ENCODE measurements around the gene RIPK1.

The RIPK1 gene

DNA sequence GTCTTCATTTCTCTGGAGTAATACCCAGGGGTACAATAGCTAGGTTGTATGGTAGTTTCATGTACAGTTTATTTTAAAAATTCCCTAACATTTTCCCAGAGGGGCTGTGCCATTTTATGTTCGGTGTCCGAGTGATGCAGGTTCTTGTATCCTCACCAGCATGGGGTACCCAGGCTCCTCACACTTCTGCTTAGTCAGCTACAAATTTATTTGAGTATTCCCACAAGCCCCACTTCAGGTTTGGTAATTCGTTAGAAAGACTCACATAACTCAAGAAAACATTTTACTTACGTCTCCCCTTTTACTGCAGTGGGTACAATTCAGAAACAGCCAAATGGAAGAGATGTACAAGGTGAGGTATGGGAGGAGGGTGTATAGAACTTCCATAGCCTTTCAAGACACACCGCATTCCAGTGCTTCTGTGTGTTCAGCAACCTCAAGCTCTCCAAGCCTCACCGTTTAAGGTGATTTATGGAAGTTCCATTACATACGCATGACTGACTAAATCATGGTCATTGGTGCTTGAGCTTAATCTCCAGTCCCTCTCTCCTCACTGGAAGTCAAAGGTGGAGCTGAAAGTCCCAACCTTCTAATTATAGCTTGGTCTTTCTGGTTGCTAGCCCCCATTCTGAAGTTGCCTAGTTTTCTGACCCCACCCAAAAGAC is 18.1 kb downstream of the RIPK1 start:
- H3K36me3 Mint-ChIP-seq (ENCODE audit: low read depth), result peaks cover 69% of the 10 kb centered on the region
- H3K9me3 Mint-ChIP-seq, result no peaks in the 10 kb centered on the region
- H3K4me3 Mint-ChIP-seq, result no peak overlapping the region
- H3K27me3 Mint-ChIP-seq, result no peaks in the 10 kb centered on the region
- H3K4me1 Mint-ChIP-seq (ENCODE audit: low read depth), result peaks cover 6% of the 10 kb centered on the region
- no peak overlapping the region for H3K27ac Mint-ChIP-seq

DNA sequence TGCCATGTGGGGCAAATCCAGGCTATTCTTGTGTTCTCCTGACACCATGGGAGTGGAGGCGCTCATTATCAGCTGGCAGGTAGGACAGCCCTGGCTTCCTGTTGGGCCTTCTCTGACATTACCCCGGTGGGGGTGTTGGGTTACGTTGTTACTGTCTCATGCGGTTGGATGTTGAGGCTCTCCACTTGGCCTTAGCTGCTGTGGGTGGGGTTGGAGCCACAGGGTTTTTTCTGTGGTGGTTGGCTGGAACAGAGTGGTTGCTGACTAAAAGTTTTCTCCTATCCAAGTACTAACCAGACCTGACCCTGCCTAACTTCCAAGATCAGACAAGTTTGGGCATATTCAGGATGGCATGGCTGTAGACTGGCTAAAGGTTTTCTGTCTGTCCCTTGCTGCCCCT is 20.2 kb downstream of the RIPK1 start:
- H3K4me1 Mint-ChIP-seq (ENCODE audit: low read depth), result peaks cover 6% of the 10 kb centered on the region
- no peak overlapping the region for H3K4me3 Mint-ChIP-seq
- H3K27me3 Mint-ChIP-seq, result no peaks in the 10 kb centered on the region
- peak overlapping the region; percentile 68 for H3K27ac Mint-ChIP-seq
- H3K9me3 Mint-ChIP-seq, result no peaks in the 10 kb centered on the region
- peaks cover 52% of the 10 kb centered on the region for H3K36me3 Mint-ChIP-seq (ENCODE audit: low read depth)

- Mint-ChIP-seq H3K9me3 (no peaks in the 10 kb centered on the region), H3K27ac (peak overlapping the region; percentile 68), H3K4me1 (ENCODE audit: low read depth) (peaks cover 6% of the 10 kb centered on the region), H3K36me3 (ENCODE audit: low read depth) (peaks cover 48% of the 10 kb centered on the region), H3K27me3 (no peaks in the 10 kb centered on the region), H3K4me3 (no peak overlapping the region)
Measured at GRCh38 chr6:3088968-3089367, 20.7 kb downstream of the RIPK1 start.

- Mint-ChIP-seq H3K4me3 (no peak overlapping the region), H3K4me1 (ENCODE audit: low read depth) (peaks cover 6% of the 10 kb centered on the region), H3K27me3 (no peaks in the 10 kb centered on the region), H3K27ac (no peak overlapping the region), H3K36me3 (ENCODE audit: low read depth) (peaks cover 46% of the 10 kb centered on the region), H3K9me3 (no peaks in the 10 kb centered on the region)
Measured at GRCh38 chr6:3090013-3090412, 21.7 kb downstream of the RIPK1 start.

- Mint-ChIP-seq H3K27ac (no peak overlapping the region), H3K9me3 (no peaks in the 10 kb centered on the region), H3K27me3 (no peaks in the 10 kb centered on the region), H3K4me1 (ENCODE audit: low read depth) (no peaks in the 10 kb centered on the region), H3K36me3 (ENCODE audit: low read depth) (peaks cover 41% of the 10 kb centered on the region), H3K4me3 (no peak overlapping the region)
Measured at GRCh38 chr6:3094815-3095214, 26.5 kb downstream of the RIPK1 start.

DNA sequence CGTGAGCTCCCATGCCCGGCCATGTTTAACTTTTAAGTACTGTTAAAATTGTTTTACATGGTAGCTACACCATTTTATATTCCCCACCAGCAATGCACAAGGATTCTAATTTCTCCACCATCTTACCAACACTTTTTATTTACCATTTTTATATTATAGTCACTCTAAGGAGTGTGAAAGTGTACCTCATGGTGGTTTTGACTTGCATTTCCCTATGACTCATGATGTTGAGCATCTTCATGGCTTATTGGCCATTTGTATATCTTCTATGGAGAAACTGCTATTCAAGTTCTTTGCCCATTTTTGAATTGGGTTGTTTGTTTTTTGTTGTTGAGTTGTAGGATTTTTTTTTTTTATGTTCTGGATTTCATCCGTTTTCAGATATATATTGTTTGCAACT is 34.6 kb downstream of the RIPK1 start:
- Mint-ChIP-seq H3K9me3 (no peaks in the 10 kb centered on the region), H3K36me3 (ENCODE audit: low read depth) (peaks cover 65% of the 10 kb centered on the region), H3K27me3 (no peaks in the 10 kb centered on the region), H3K4me1 (ENCODE audit: low read depth) (peaks cover 4% of the 10 kb centered on the region), H3K4me3 (no peak overlapping the region), H3K27ac (no peak overlapping the region)

DNA sequence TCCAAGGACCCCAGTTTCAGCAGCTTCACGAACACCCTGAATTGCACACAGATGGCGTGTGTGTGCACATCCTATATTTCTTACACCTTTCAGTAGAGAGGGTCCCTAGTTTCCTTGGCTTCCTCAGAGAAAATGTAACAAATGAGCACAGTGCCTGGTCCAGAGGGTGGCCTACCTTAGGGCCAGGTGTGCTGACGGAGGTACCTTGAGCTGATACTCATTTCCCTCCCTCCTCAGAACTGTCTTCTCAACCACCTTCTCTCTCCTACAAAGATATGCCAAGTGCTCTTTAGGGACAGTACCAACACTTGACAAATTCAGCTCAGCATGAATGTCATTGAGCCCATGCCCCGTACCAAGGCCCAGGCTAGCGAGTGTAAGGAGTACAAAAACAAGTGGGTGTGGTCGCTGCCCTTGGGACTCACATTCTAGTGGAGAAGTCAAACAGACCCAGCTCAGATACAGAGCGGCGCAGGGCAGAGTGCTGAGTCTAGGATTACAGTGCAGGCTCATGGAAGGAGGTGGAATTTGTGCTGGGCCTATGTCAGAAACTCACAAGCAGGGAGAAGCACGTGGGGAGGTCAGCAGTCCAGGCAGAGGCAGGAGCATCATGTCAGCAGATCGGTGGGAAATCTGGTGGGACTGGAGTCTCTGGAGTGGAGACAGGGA is 40.6 kb downstream of the RIPK1 start:
- Mint-ChIP-seq H3K36me3 (ENCODE audit: low read depth) (peaks cover 67% of the 10 kb centered on the region), H3K27me3 (no peaks in the 10 kb centered on the region), H3K27ac (no peak overlapping the region)

DNA sequence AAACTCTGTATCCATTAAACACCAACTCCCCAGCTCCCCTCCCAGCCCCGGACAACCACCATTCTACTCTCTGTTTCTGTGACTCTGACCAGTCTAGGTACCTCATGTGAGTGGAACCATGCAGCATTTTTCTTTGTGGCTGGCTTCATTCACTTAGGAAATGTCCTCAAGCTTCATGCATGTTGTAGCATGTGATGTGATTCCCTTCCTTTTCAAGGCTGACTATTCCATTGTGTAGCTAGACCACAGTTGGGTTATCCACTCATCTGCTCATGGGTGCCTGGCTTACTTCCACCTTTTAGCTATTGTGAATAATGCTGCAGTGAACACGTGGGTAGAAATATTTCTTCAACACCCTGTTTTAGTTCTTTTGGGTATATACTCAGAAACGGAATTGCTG is 41.5 kb downstream of the RIPK1 start:
- Mint-ChIP-seq H3K4me1 (ENCODE audit: low read depth) (no peaks in the 10 kb centered on the region), H3K9me3 (no peaks in the 10 kb centered on the region), H3K27ac (no peak overlapping the region), H3K36me3 (ENCODE audit: low read depth) (peaks cover 63% of the 10 kb centered on the region), H3K27me3 (no peaks in the 10 kb centered on the region), H3K4me3 (no peak overlapping the region)

More for the DNA sequence above, 40.6 kb downstream of the RIPK1 start:
- Mint-ChIP-seq H3K9me3 (no peaks in the 10 kb centered on the region), H3K4me3 (no peak overlapping the region), H3K4me1 (ENCODE audit: low read depth) (no peaks in the 10 kb centered on the region)

GRCh38 chr6:3114377-3114776 is 46.1 kb downstream of the RIPK1 start:
- Mint-ChIP-seq H3K27me3 (no peaks in the 10 kb centered on the region), H3K4me1 (ENCODE audit: low read depth) (peaks cover 20% of the 10 kb centered on the region), H3K36me3 (ENCODE audit: low read depth) (peaks cover 34% of the 10 kb centered on the region), H3K9me3 (no peaks in the 10 kb centered on the region), H3K27ac (no peak overlapping the region), H3K4me3 (no peak overlapping the region)

- H3K9me3 Mint-ChIP-seq, result no peaks in the 10 kb centered on the region
- peak overlapping the region; percentile 61 for H3K27ac Mint-ChIP-seq
- peak overlapping the region; percentile 82 for H3K4me3 Mint-ChIP-seq
- H3K4me1 Mint-ChIP-seq (ENCODE audit: low read depth), result peaks cover 28% of the 10 kb centered on the region
- peaks cover 14% of the 10 kb centered on the region for H3K36me3 Mint-ChIP-seq (ENCODE audit: low read depth)
- H3K27me3 Mint-ChIP-seq, result no peaks in the 10 kb centered on the region
Measured at GRCh38 chr6:3117912-3118352, 49.6 kb downstream of the RIPK1 start.

DNA sequence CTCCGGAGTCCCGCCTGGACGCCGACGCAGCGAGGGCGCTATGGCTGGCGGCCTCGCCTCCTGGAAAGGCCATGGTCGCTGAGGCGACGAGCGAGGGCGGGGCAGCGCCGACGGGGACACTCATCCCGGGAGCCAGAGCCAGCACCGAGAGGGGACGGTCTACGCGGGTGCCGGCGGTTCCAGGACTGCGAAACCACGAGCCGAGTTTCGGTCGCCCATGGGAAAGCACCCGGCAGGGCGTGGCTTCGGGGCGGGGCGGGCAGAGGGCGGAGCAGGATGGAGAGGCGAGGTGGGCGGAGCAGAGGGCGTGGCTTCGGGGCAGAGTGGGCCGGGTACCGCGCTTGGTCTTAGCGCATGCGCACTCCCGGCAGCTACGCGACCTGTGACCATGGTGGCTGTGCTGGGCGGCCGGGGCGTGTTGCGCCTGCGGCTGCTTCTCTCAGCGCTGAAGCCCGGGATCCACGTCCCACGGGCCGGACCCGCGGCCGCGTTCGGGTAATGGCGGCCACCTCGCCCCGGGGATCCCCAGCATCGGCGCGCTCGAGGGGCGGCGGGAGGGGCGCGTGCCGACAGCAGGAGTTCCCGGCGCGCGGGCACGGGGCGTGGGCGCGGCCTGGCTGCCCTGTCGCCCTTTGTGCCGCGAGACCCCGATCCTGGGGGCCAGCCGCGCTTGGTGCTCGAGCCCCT is 50.2 kb downstream of the RIPK1 start, which contains the start of gene BPHL:
Gene BPHL, plus strand, starts transcription at position 359 of the 687 bp plus-strand sequence. Its CDS starts 30 bp downstream, at position 389.
- Mint-ChIP-seq H3K9me3 (no peaks in the 10 kb centered on the region), H3K27me3 (no peaks in the 10 kb centered on the region), H3K4me3 (peak within 1 kb of the TSS; percentile 82), H3K36me3 (ENCODE audit: low read depth) (peaks cover 10% of the 10 kb centered on the region), H3K4me1 (ENCODE audit: low read depth) (peaks cover 28% of the 10 kb centered on the region), H3K27ac (peak within 1 kb of the TSS; percentile 61)

- H3K36me3 Mint-ChIP-seq (ENCODE audit: low read depth), result peaks cover 7% of the 10 kb centered on the region
- peak overlapping the region; percentile 82 for H3K4me3 Mint-ChIP-seq
- H3K27ac Mint-ChIP-seq, result peak overlapping the region; percentile 7
- H3K9me3 Mint-ChIP-seq, result no peaks in the 10 kb centered on the region
- peaks cover 33% of the 10 kb centered on the region for H3K4me1 Mint-ChIP-seq (ENCODE audit: low read depth)
- no peaks in the 10 kb centered on the region for H3K27me3 Mint-ChIP-seq
Measured at GRCh38 chr6:3119040-3119723, 50.9 kb downstream of the RIPK1 start.

DNA sequence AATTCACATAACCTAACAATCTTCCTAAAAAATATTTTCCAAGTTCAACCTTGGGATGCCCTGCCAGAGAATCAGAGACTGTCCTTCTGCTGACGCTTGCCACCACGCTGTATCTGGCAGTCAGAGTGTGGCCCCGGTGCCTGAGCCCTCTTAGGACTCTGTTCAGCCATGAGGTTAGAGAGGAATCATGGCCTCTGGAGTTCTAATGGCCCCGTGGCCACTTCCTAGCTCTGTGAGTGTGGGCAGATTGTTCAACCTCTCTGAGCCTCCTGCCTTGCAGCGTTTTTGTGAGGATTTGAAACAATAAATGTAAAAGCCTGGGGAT is 52.4 kb downstream of the RIPK1 start:
- H3K27ac Mint-ChIP-seq, result no peak overlapping the region
- no peak overlapping the region for H3K4me3 Mint-ChIP-seq
- H3K27me3 Mint-ChIP-seq, result no peaks in the 10 kb centered on the region
- H3K4me1 Mint-ChIP-seq (ENCODE audit: low read depth), result peaks cover 36% of the 10 kb centered on the region
- H3K36me3 Mint-ChIP-seq (ENCODE audit: low read depth), result no peaks in the 10 kb centered on the region
- no peaks in the 10 kb centered on the region for H3K9me3 Mint-ChIP-seq

DNA sequence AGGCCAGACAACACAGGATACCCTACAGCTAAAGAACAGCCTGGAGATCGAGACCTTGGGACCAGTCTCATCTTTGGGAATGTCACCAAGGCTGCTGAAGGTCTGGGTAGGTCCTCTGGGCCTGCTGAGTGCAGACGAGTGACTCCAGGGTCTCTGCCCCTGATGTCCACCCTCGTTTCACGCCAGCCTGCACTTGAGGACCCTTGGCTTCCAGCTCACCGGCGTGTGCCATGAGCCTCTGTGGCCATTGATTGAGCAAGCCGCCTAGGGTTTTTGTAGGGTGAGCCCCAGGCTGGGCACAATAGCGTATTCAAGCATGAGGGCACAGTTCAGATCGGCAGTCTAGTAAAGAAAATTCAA is 54.5 kb downstream of the RIPK1 start:
- H3K4me1 Mint-ChIP-seq (ENCODE audit: low read depth), result peaks cover 26% of the 10 kb centered on the region
- H3K27me3 Mint-ChIP-seq, result no peaks in the 10 kb centered on the region
- no peak overlapping the region for H3K4me3 Mint-ChIP-seq
- no peaks in the 10 kb centered on the region for H3K9me3 Mint-ChIP-seq
- H3K36me3 Mint-ChIP-seq (ENCODE audit: low read depth), result no peaks in the 10 kb centered on the region
- no peak overlapping the region for H3K27ac Mint-ChIP-seq

- Mint-ChIP-seq H3K9me3 (no peaks in the 10 kb centered on the region), H3K4me1 (ENCODE audit: low read depth) (peaks cover 13% of the 10 kb centered on the region), H3K27ac (no peak overlapping the region), H3K4me3 (no peak overlapping the region), H3K36me3 (ENCODE audit: low read depth) (no peaks in the 10 kb centered on the region), H3K27me3 (no peaks in the 10 kb centered on the region)
Measured at GRCh38 chr6:3124667-3125066, 56.4 kb downstream of the RIPK1 start.

Data from stimulated activated naive CD8-positive, alpha-beta T cell treated with anti-CD3 and anti-CD28 coated beads, Interleukin-15, Interleukin-2, amounts not matched to agents 100 ng/mL and 50 ng/mL, for 24 hours (primary cell).